EH (cell line): Measurements from ENCODE around the gene TFG.

Source experiments
- DNase-seq: peaks from one replicate; pipeline ENCODE4 v3.0.0-alpha.2; 2015; ENCODE audit warnings: low read depth

The TFG gene

GRCh38 chr3:100754563-100755334, 45.5 kb downstream of the TFG start:
- peak; percentile 32 for DNase-seq

- peak; percentile 30 for DNase-seq
Measured at GRCh38 chr3:100756441-100756840, 47.1 kb downstream of the TFG start.

DNA sequence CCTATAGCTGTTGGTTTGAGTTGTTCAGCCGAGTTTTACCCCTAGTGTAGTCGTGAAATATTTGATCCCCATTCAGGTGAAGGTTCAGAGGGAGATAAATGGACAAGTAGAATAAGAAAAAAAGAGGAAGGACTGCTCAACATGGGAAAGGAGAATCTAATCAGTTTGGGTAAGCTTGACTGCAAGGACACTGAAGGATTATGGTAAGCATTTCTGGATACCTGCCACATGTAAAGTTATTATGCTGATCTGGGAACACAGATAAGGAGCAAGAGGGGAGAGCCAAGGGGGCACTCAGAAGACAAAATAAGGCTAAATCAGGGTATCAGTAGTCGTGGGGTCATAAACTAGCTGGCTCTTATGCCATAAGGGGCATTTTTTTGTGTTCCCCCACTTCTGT, 49.9 kb downstream of the TFG start:
- no peak for DNase-seq

DNA sequence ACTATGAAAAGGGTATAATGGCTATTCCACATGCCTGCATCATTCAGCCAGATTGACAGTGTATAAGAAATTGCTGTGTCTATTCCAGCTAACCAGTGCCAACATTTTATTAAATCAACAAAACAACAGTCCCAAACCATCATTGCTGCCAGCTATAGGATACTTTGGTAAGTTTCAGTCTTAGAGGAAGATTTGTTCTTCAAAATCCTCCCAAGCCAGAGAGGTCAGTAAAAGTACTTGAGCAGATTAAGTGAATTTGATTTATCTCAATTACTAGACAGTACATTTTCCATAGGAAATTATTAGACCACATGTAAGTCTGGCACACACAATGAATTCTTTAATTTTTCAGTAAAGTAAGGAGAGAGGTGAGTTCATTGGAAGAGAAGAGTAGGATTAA, 50.7 kb downstream of the TFG start:
- no peak for DNase-seq

DNA sequence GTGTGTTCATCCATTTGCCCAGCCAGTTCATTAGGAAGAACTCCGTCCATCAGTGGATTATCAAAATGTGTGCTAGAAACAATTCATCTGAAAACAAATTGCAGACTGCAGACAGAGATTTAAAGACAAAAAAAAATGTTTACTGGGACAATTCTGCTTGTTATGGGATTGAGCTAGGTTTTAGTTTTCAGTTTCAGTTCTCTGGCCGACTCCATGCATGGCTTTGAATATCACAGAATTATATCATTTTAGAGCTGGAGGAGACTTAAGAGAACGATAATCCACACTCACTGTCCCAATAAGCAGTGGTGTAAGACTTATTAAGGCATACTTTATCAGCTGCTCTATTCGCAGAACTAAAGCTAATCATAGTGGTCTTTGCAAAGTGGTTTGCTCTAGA, 51.1 kb downstream of the TFG start:
- DNase-seq: no peak

DNA sequence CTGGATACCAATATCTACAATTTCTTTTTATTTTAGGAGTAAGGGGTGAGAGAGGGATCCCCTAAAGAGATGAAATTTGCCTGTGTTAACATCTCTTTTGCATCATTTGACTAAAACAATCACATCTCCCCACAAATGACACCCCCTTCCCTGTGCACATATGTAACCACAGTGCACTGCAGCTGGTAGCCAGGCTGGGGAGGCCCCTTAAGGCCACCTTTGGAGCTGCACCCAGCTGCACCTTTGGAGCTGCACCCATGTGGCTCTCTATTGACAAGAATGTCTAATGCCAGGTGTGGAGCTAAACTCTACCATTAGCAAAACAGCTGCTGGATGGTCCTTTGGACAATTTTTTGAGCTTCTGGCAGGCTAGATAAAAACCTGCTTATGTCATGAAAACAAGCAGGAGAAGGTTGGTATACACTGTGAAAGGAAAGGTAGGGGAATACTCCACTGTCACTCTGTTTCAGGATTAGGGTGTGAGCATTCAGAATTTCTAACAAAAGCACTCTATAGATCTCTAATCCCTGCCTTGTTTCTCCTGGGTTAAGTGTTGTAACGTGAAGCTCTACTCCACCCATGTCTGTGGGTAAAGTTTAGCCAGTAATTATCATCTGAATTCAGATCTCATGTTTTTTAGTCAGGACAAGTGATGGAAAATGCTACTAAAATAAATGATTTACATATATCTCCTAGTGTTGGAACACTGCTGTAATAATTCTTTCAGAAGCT, 52.1 kb downstream of the TFG start:
- DNase-seq: no peak

- no peak for DNase-seq
Measured at GRCh38 chr3:100761951-100762350, 52.7 kb downstream of the TFG start.

DNA sequence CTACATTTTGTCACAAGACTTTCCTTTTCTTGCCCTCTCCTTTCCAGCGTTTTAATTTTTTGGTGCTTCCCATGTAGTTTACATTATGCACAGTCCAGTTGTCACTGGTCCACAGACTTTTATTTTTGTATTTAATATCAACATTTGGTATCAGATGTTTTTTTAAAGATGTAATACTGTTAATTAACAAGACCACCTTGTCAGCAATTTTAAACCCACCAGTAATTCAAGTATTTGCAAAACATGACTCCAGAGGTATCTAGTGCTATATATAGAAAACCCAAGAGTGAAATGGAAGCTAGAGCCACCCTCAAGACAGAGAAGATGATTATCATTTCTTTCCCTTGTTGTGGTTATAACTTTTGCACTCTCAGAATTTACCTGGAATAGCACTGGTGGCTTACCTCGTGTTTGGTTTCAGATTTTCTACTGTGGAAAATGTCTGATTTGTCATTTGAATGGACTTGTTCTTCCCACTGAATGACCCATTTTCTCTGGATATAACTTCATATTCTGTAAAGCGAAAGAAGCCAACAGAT, 56.2 kb downstream of the TFG start:
- no peak for DNase-seq

GRCh38 chr3:100766069-100766468, 56.8 kb downstream of the TFG start:
- DNase-seq: no peak

DNA sequence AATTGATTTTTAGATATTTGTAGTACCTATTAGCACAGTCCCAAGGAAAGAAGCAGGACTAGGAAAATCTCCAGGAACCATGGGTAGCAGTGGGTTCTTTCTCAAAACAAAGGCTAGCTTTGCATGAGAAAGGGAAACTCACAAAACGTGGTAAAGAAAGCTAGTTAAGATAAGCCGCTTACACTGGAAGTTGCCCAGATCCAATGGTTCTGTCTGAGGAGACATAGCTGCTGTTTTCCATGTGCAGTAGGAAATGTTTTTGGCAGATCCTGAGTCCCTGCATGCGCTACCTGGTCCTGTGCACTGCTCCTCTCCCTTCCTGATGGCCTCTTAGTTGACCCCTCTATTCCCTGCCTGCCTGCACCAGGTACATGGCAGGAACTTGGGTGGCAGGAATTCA, 60.4 kb downstream of the TFG start:
- DNase-seq: no peak

DNA sequence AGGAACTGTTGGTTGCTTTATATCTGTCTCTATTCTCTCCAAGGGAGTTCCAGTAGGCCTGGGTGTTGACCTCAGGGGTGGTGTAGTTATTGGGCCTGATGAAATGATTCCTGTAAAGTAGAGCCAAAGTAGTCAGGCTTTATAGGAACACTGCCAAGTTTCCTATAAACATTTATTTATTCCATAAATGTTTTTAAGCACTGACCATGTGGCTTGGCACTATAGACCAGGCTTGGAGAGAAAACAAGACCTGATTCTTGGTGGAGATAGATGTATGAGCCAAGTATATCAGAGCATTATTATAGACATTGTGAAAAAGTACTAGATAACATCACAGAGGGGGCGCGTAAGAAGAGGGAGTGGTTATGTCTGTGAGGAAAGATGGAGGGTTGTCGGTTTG, 65.9 kb downstream of the TFG start:
- DNase-seq: no peak

DNA sequence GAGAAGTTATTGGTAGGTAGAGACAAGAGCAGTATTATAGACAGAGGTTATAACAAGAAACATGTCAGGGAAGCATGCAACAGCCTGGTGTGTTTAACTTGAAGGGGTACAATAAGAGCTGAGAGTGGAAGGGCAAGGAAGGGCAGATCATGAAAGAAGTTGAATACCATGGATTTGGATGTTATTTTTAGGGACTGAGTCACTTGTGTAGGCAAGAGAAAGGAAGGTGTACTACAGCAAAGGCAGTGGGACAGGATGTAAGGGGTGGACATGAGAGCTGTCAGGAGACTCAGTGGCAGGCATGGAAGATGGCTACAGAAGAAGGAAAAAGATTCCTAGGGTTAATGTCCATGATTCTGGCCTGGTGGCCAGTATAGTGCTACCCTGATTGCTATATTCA, 66.4 kb downstream of the TFG start:
- peak; percentile 32 for DNase-seq

DNA sequence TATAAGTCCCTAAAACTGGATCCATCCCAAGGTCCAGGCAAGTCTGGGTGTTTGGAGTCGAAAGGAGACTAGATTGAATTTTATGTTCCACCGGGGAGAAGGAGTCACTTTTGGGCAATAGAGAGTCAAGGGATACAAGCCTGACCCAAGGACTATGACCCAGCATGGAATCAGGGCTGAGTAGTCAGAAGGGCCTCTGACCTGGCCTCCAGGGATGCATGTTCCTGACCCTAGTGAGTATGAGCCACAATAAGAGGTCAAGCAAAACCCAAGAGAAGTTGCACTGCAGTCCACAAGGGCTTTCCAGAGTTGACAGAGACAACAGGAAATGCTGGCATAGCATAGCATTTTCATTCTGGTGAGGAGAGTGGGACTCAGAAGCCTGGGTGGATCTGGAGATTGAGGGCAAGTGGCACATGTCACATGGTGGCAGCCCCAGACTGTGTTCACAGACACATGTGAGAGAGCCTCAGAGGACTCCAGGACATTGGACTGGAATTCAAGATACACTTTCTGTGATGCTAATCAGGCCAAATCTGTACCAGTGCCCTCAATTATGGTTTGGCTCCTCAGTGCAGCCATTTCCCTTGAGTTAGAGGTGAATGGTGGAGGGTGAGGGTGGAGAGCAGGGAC, 66.9 kb downstream of the TFG start:
- DNase-seq: no peak

- DNase-seq: peak; percentile 27
Measured at GRCh38 chr3:100776746-100777145, 67.5 kb downstream of the TFG start.

DNA sequence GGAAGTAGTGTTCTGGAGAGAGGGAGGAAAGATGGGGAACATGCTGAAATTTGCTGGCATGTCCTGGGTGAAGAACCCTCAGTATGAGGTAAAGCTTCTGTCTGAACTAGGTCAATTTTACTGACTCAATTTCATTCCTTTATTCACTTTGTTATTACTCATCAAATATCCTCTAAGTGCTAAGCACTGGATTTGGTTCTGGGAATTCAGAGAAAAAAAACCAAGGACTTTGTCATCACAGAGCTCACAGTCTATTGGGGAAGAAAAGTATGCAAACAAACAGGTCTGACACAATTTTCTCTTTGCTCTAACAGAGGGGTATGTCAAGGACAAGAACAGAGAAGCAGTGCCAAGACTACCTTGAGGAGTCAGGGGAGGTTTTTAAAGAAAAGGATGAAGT, 68.0 kb downstream of the TFG start:
- peak; percentile 76 for DNase-seq

DNA sequence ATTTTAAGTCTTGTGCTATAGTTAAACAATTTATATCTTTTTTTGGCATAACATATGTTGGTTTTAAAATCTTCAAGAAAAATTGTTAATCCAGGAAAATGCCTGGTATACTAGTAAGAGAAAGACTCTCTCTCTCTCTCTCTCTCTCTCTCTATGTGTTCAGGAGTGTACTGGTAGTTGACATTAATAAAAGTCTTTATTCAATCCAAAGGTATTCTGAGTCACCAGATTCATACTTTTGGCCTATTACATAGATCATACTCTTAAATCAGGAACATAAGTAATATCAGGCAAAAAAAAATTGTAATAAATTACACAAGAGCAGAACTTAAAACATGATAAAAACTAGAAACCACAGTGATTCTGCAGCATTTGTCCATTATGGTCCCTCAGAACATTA, 70.2 kb downstream of the TFG start:
- no peak for DNase-seq

GRCh38 chr3:100780071-100780622, 70.9 kb downstream of the TFG start:
- no peak for DNase-seq

GRCh38 chr3:100781301-100781700, 72.0 kb downstream of the TFG start:
- peak; percentile 74 for DNase-seq

GRCh38 chr3:100782348-100782747, 73.1 kb downstream of the TFG start:
- no peak for DNase-seq

DNA sequence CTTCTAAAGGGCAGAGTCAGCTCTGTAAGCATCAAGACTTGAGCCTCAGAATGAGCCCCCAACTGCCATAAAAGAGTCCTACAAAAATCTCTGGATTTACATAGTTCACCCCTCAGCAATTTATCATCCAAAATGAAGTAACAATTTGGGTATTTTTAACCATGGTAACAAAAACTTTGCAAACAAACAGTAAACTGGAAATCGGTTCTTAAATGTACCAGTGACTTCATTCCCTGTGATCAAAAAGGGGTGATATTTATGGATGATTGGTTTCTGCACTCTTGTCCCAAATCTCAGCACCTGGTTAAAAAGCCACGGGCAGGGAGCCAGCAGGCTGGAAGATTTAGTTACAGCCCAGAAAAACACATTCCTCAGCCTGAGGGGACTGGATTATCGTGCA, 73.6 kb downstream of the TFG start:
- DNase-seq: peak; percentile 76

DNA sequence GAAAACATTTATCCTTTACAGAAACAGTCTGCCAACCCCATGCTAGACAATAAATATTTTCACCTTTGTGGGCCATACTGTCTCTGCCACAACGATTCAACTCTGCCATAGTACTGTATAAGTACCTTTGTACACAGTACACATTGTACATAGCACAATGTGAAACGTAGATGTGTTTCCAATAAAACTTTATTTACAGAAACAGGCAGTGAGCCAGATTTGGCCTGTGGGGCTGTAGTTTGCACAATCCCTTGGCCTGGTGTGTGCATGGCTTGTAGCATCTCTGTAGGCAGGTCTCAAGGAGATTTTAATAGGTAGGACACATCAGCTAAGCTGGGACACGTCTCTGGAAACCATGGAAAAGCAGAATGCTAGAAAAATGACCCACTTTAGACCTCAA, 74.3 kb downstream of the TFG start:
- no peak for DNase-seq

GRCh38 chr3:100789579-100789978, 80.3 kb downstream of the TFG start:
- peak; percentile 31 for DNase-seq

- DNase-seq: peak; percentile 41
Measured at GRCh38 chr3:100796556-100796955, 87.3 kb downstream of the TFG start.
